Lower leg skin (tissue), 4 donors: ENCODE data around the gene TBC1D2. TPM values are rescaled to one million over a fixed set of nuclear protein-coding genes. Genes with fewer than 3 reads are reported as not detected.

Source experiments
- DNase-seq, 2 donors: peaks; one replicate each; pipeline ENCODE4 v3.0.0-alpha.2; 2019; ENCODE audit warnings: low spot score in 2 of 2
- H3K4me3 ChIP-seq: fragments of 200-600 bp; sonication (generic); 2 replicates; pipeline ENCODE4 v1.5.1; 2017; ENCODE audit warnings: mild to moderate bottlenecking, low read depth; ENCODE audit not compliant: poor library complexity, severe bottlenecking
- CTCF ChIP-seq, 3 donors: fragments of 450-650 bp; IDR thresholded peaks; one replicate each; pipeline ENCODE4 v1.5.1; 2016; ENCODE audit warnings: antibody characterized with exemption in 3 of 3, mild to moderate bottlenecking in 3 of 3, moderate library complexity in 2 of 3
- POLR2A ChIP-seq, 2 donors: fragments of 450-650 bp; IDR thresholded peaks; one replicate each; pipeline ENCODE4 v1.6.1; 2016 to 2017; ENCODE audit warnings: antibody characterized with exemption in 2 of 2, mild to moderate bottlenecking in 1 of 2, moderate library complexity in 1 of 2
- WGBS, 2 donors: methylation state at CpG; one replicate each; pipeline ENCODE4 v1.1.5; 2018; 5-methylcytosine and 5-hydroxymethylcytosine counted together
- intact Hi-C: fragments of 100-400 bp; cut with DNase I; formaldehyde crosslinking; loops from one replicate; pipeline ENCODE4 v1.15.0; 2023; ENCODE audit warnings: low total_unique reads
- total RNA-seq, 4 donors: library from RNA; depleted of rRNA; stranded (reverse); fragments of >200 nt; gene quantifications; one replicate each; pipeline ENCODE4 v1.1.0, GENCODE V29; 2016

TBC1D2 gene
- total RNA-seq, 4 donors from 2014 or later = 35.4 to 56.3 (median 45.9) TPM

GRCh38 chr9:98184326-98184725 lies 71.1 kb downstream of the TBC1D2 start:
- H3K4me3 ChIP-seq = no peak overlapping the region
- TF ChIP-seq CTCF (IDR thresholded peaks at IDR 0.05) = no peak
- TF ChIP-seq POLR2A (IDR thresholded peaks at IDR 0.05) = no peak
- intact Hi-C loops = no loop called here
- DNase-seq = no peak
- 93% methylated on average over 6 of the region's 6 CpGs for WGBS, 2 donors

- no peak for DNase-seq
- intact Hi-C loops = no loop called here
- H3K4me3 ChIP-seq = no peak overlapping the region
- TF ChIP-seq POLR2A (IDR thresholded peaks at IDR 0.05) = no peak
- TF ChIP-seq CTCF (IDR thresholded peaks at IDR 0.05) = no peak
- WGBS, 2 donors = 85 to 91% methylated on average over 9 of the region's 9 CpGs
Observed at GRCh38 chr9:98182889-98183599, 72.4 kb downstream of the TBC1D2 start.

GRCh38 chr9:98182069-98182820 lies 73.2 kb downstream of the TBC1D2 start:
- intact Hi-C loops = no loop called here
- H3K4me3 ChIP-seq = no peak overlapping the region
- WGBS, 2 donors = 88 to 89% methylated on average over 9 of the region's 9 CpGs
- no peak for DNase-seq
- no peak for TF ChIP-seq CTCF (IDR thresholded peaks at IDR 0.05)
- no peak for TF ChIP-seq POLR2A (IDR thresholded peaks at IDR 0.05)

GRCh38 chr9:98181746-98182068 lies 73.7 kb downstream of the TBC1D2 start:
- intact Hi-C loops = no loop called here
- TF ChIP-seq CTCF (IDR thresholded peaks at IDR 0.05) (no peak), POLR2A (IDR thresholded peaks at IDR 0.05) (no peak)
- no peak overlapping the region for H3K4me3 ChIP-seq
- WGBS, 2 donors = 88 to 93% methylated on average over 5 of the region's 5 CpGs
- DNase-seq = no peak

- no peak for TF ChIP-seq POLR2A (IDR thresholded peaks at IDR 0.05)
- H3K4me3 ChIP-seq = no peak overlapping the region
- DNase-seq = no peak
- 96% methylated on average over 6 of the region's 6 CpGs for WGBS, 2 donors
- intact Hi-C loops = no loop called here
Observed at GRCh38 chr9:98180996-98181395, 74.5 kb downstream of the TBC1D2 start.

- intact Hi-C loops = no loop called here
- no peak for DNase-seq
- H3K4me3 ChIP-seq = no peak overlapping the region
- no peak for TF ChIP-seq CTCF (IDR thresholded peaks at IDR 0.05)
- no peak for TF ChIP-seq POLR2A (IDR thresholded peaks at IDR 0.05)
- 89 to 92% methylated on average over 16 of the region's 16 CpGs for WGBS, 2 donors
Observed at GRCh38 chr9:98178874-98179850, 76.3 kb downstream of the TBC1D2 start.
